ENCODE results near the gene NUBP2.

Gene NUBP2

DNA sequence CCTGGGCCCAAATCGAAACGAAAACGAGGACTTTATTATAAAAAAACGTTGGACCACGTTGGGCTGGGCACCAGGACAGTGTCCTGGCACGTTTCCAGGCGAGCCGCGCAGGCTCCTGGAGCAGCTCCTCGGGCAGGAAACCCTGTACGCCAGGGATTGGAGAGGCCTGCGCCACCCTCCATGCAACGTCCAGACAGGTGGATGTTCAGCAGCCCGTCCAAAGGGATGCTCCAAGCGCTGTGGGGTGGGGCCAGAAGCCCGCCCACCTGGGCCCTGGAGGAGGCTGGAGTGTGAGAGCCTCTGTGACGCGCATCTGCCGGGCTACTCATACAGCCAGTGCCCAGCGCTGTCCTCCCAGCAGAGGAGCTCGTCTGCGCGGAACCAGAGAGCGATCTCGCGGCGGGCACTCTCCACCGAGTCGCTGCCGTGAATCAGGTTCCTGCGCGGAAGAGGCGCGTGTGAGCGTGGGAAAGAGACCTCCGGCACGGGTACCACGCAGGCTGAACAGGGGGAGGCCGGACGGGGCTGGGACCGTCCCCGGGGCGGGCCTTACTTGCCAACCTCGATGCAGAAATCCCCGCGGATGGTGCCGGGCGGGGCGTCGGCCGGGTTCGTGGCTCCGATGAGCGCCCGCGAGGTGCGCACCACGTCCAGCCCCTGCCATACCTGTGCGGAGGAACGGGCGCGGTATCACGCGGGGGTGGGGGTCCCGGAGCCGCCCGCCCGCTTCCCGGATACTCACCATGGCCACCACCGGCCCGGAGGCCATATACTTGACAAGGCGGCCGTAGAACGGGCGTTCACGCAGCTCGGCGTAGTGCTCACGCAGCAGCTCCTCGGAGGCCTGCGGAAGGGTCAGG, 12.2 kb upstream of the NUBP2 start:
- peak; percentile 58 for TF ChIP-seq NFIC (IDR thresholded peaks at IDR 0.05)
- TF ChIP-seq TEAD4 (IDR thresholded peaks at IDR 0.05), result no peak

DNA sequence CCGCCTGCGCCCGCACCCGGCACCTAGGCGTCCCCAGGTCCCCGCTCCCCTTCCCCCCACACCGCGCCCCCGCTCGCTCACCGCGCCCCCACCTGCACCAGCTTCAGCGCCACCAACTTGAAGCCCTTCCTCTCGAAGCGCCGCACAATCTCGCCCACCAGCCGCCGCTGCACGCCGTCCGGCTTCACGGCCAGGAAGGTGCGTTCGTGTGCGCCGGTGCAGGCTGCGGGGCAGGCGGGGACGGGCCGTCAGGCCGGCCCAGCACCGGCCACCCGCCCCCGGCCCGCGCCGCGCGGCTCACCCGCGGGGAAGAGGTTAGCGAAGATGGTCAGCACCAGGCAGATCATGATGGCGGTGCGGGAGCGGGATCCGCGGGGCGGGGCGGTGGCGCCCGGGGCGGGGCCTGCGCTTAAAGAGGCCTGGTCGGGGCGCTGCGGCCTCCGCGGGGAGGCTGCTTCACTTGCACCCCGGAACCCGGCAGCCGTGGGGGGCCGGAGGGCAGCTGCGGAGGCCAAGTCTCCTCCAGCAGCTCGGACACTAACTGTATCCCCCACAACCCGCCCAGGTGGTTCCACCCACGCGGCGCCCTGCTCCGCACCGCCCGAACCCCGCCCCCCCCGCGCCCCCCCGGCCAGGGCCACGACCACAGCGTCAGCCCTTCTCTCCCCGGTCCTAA, 11.4 kb upstream of the NUBP2 start, which contains the start of gene NME3:
TSS of gene NME3 (minus strand) at position 356 of the 676 bp plus-strand sequence. CDS start at position 347, 9 bp downstream.
- peak; percentile 75 for TF ChIP-seq EGR1 (IDR thresholded peaks at IDR 0.05)
- no peak for TF ChIP-seq RAD21 (IDR thresholded peaks at IDR 0.05; ENCODE audit: low read depth)
- TF ChIP-seq YY1 (IDR thresholded peaks at IDR 0.05; ENCODE audit: low read depth), result peak; percentile 78

DNA sequence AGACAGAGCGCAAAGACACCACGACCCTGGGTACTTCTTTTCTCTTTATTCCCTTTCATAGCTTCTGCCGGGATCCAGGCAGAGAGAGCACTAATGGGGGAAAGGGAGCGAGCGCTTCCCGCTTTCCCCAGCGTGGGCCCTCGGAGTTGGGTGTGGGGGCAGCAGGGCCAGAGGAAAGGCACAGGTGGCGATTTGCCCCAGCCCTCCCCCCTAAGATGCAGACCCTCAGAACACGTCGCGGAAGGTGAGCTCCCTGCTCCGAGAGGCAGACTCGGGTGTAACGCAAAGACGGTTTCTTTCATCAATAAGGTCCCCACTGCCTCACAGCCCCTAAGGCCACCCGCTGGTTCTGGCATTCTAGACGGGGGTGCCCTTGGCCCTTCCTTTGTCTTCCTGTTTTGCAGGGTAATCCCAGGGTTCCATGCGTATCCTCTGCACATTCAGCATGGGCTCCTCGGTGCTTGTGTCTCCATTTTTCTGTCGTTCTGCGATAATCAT, 10.8 kb upstream of the NUBP2 start:
- 0 out of 2 replicates have a peak, but pooled peaks have one; percentile 24 for TF ChIP-seq YY1 (IDR thresholded peaks at IDR 0.05; ENCODE audit: low read depth)
- no peak for TF ChIP-seq EP300 (IDR thresholded peaks at IDR 0.05; ENCODE audit: borderline replicate concordance)

DNA sequence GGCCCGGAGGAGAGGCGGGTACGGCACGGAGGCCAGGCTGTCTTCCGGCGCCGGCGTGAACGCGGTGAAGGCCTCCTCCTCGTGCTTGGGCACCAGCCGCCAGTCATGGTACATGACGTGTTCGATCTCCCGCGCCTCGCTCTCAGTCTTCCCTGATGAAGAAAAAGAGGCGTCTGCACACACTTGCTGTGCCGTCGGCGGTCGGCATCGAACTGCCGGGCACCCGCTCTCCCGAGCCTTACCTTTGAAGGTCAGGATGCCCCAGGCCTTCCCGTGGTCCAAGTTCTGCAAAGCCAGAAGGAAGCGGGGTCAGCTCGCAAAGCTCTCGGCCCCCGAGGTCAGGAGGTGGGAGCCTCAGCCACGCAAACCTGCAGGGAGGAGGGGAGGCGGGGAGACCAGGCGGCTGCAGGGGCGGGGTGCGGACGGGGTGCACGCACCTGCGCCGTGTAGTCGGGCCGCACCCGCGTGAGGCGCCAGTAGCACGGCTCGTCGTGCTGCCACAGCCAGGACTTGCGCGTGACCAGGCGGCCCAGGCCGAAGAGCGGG, 10.3 kb upstream of the NUBP2 start, which contains the start of gene EME2:
TSS of gene EME2 (plus strand) at position 449 of the 546 bp plus-strand sequence. CDS start 418 bp downstream, outside the sequence.
- TF ChIP-seq YY1 (IDR thresholded peaks at IDR 0.05; ENCODE audit: low read depth) (no peak), TEAD4 (IDR thresholded peaks at IDR 0.05) (no peak), CREB1 (IDR thresholded peaks at IDR 0.05; ENCODE audit: low read depth) (no peak), EGR1 (IDR thresholded peaks at IDR 0.05) (no peak), ZBTB7A (IDR thresholded peaks at IDR 0.05; ENCODE audit: low read depth) (no peak), CEBPB (IDR thresholded peaks at IDR 0.05) (no peak), NFIC (IDR thresholded peaks at IDR 0.05) (no peak), FOXM1 (IDR thresholded peaks at IDR 0.05; ENCODE audit: borderline replicate concordance, low read depth) (no peak)
- TF ChIP-seq, protein P1, sequence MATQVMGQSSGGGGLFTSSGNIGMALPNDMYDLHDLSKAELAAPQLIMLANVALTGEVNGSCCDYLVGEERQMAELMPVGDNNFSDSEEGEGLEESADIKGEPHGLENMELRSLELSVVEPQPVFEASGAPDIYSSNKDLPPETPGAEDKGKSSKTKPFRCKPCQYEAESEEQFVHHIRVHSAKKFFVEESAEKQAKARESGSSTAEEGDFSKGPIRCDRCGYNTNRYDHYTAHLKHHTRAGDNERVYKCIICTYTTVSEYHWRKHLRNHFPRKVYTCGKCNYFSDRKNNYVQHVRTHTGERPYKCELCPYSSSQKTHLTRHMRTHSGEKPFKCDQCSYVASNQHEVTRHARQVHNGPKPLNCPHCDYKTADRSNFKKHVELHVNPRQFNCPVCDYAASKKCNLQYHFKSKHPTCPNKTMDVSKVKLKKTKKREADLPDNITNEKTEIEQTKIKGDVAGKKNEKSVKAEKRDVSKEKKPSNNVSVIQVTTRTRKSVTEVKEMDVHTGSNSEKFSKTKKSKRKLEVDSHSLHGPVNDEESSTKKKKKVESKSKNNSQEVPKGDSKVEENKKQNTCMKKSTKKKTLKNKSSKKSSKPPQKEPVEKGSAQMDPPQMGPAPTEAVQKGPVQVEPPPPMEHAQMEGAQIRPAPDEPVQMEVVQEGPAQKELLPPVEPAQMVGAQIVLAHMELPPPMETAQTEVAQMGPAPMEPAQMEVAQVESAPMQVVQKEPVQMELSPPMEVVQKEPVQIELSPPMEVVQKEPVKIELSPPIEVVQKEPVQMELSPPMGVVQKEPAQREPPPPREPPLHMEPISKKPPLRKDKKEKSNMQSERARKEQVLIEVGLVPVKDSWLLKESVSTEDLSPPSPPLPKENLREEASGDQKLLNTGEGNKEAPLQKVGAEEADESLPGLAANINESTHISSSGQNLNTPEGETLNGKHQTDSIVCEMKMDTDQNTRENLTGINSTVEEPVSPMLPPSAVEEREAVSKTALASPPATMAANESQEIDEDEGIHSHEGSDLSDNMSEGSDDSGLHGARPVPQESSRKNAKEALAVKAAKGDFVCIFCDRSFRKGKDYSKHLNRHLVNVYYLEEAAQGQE (IDR thresholded peaks at IDR 0.05; ENCODE audit: low read depth), result no peak
- TF ChIP-seq, protein P2, sequence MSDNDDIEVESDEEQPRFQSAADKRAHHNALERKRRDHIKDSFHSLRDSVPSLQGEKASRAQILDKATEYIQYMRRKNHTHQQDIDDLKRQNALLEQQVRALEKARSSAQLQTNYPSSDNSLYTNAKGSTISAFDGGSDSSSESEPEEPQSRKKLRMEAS (IDR thresholded peaks at IDR 0.05), result no peak

DNA sequence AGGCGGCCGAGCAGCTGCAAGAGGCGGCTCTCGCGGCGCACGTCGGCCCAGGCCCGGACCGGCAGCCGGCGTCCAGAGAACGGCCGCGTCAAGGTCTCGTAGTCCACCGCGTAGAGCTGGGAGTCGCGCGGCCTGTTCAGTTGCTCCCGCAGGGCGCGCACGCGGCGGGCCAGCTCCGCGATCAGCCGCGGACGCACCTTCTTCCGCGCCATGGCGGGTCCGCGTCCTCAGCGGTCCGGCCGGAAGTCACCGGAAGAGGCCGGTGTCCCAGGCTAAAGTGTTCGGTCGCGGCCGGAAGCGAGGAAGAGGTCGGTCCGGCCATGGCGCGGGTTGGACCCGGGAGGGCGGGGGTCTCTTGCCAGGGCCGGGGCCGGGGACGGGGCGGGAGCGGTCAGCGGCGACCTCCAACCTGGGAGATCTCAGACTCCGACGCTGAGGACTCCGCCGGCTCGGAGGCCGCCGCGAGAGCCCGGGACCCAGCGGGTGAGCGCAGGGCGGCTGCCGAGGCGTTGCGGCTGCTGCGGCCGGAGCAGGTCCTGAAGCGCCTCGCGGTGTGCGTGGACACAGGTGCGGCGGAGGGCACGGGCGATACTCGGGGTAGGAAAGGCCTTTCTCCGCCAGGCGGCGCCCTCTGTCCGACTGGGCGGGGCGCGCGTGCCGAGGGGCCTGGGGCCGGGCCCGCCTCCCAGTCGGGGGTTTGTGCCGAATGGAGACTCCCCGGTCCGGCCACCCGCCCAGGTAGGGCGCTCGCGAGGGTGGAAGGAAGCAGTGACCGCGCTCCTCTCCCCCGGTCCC, 9.7 kb upstream of the NUBP2 start, which contains the start of gene MRPS34:
TSS of gene MRPS34 (minus strand) at position 227 of the 795 bp plus-strand sequence. CDS start at position 212, 15 bp downstream.
- no peak; the same call in 1 of the 2 replicates for TF ChIP-seq TEAD4 (IDR thresholded peaks at IDR 0.05)
- TF ChIP-seq TAF1 (IDR thresholded peaks at IDR 0.05; ENCODE audit: low read depth), result peak; percentile 99
- peak; percentile 50; the same call in 1 of the 2 replicates for TF ChIP-seq RAD21 (IDR thresholded peaks at IDR 0.05; ENCODE audit: low read depth)
- TF ChIP-seq TCF12 (IDR thresholded peaks at IDR 0.05; ENCODE audit: low read depth), result 0 out of 2 replicates have a peak, but pooled peaks have one; percentile 46
- no peak for TF ChIP-seq EP300 (IDR thresholded peaks at IDR 0.05; ENCODE audit: borderline replicate concordance)
- no peak for TF ChIP-seq CEBPB (IDR thresholded peaks at IDR 0.05)
- TF ChIP-seq, protein P2 (IDR thresholded peaks at IDR 0.05), result peak; percentile 87
- peak; percentile 21; the same call in 1 of the 2 replicates for TF ChIP-seq CREB1 (IDR thresholded peaks at IDR 0.05; ENCODE audit: low read depth)
- TF ChIP-seq, protein P1 (IDR thresholded peaks at IDR 0.05; ENCODE audit: low read depth), result no peak
- peak; percentile 53; the same call in 1 of the 2 replicates for TF ChIP-seq EGR1 (IDR thresholded peaks at IDR 0.05)
- no peak for TF ChIP-seq NFIC (IDR thresholded peaks at IDR 0.05)
- peak; percentile 76 for TF ChIP-seq ZBTB7A (IDR thresholded peaks at IDR 0.05; ENCODE audit: low read depth)
- TF ChIP-seq YY1 (IDR thresholded peaks at IDR 0.05; ENCODE audit: low read depth), result peak; percentile 93
- TF ChIP-seq, protein P3, sequence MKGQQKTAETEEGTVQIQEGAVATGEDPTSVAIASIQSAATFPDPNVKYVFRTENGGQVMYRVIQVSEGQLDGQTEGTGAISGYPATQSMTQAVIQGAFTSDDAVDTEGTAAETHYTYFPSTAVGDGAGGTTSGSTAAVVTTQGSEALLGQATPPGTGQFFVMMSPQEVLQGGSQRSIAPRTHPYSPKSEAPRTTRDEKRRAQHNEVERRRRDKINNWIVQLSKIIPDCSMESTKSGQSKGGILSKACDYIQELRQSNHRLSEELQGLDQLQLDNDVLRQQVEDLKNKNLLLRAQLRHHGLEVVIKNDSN (IDR thresholded peaks at IDR 0.05), result peak; percentile 56; the same call in 1 of the 2 replicates

All from Ishikawa (cell line).